GM23248 (cell line): ENCODE data around the gene RNASEH1. TPM values are rescaled to one million over a fixed set of nuclear protein-coding genes. Genes with fewer than 3 reads are reported as not detected.

ENCODE experiments used
- DNase-seq: peaks from one replicate; pipeline ENCODE4 v3.0.0-alpha.2; 2015
- H2AFZ ChIP-seq: fragments of 200-600 bp; sonication (generic); 2 replicates; pipeline ENCODE4 v1.6.1; 2016; ENCODE audit warnings: antibody characterized with exemption
- H3F3A ChIP-seq: fragments of 200-600 bp; sonication (generic); 2 replicates; pipeline ENCODE4 v1.6.1; 2016; ENCODE audit warnings: mild to moderate bottlenecking, antibody characterized with exemption, mixed run types; ENCODE audit not compliant: insufficient read depth
- H3K27ac ChIP-seq: fragments of 200-600 bp; sonication (generic); 2 replicates; pipeline ENCODE4 v1.5.1; 2016; ENCODE audit warnings: mild to moderate bottlenecking
- H3K27me3 ChIP-seq: fragments of 200-600 bp; sonication (generic); replicated peaks from 2 replicates; pipeline ENCODE4 v1.6.1; 2016; ENCODE audit warnings: mild to moderate bottlenecking; ENCODE audit not compliant: insufficient read depth
- H3K36me3 ChIP-seq: fragments of 200-600 bp; sonication (generic); 2 replicates; pipeline ENCODE4 v1.6.1; 2016; ENCODE audit warnings: low read depth, mild to moderate bottlenecking
- H3K4me1 ChIP-seq: fragments of 200-600 bp; sonication (generic); 2 replicates; pipeline ENCODE4 v1.6.1; 2016; ENCODE audit warnings: mild to moderate bottlenecking; ENCODE audit not compliant: insufficient read depth
- H3K4me2 ChIP-seq: fragments of 200-600 bp; sonication (generic); one replicate; pipeline ENCODE4 v1.6.1; 2016; ENCODE audit warnings: mild to moderate bottlenecking; ENCODE audit not compliant: unreplicated experiment
- H3K4me3 ChIP-seq: fragments of 200-600 bp; sonication (generic); 2 replicates; pipeline ENCODE4 v1.5.1; 2016; ENCODE audit warnings: mild to moderate bottlenecking
- H3K79me2 ChIP-seq: fragments of 200-600 bp; sonication (generic); 2 replicates; pipeline ENCODE4 v1.6.1; 2016; ENCODE audit warnings: mild to moderate bottlenecking; ENCODE audit not compliant: insufficient read depth
- H3K9ac ChIP-seq: fragments of 200-600 bp; sonication (generic); 2 replicates; pipeline ENCODE4 v1.6.1; 2016; ENCODE audit warnings: mild to moderate bottlenecking
- H3K9me2 ChIP-seq: fragments of 200-600 bp; sonication (generic); 2 replicates; pipeline ENCODE4 v1.6.1; 2016; ENCODE audit warnings: mixed run types, mild to moderate bottlenecking, moderate library complexity; ENCODE audit not compliant: insufficient read depth
- H3K9me3 ChIP-seq: fragments of 200-600 bp; sonication (generic); one replicate; pipeline ENCODE4 v1.6.1; 2017; ENCODE audit warnings: low read depth
- H4K20me1 ChIP-seq: fragments of 200-600 bp; sonication (generic); 2 replicates; pipeline ENCODE4 v1.6.0; 2016; ENCODE audit not compliant: insufficient read depth
- EZH2 ChIP-seq: fragments of 200-600 bp; sonication (generic); IDR thresholded peaks from 2 replicates; pipeline ENCODE4 v1.6.1; 2018; ENCODE audit warnings: antibody characterized with exemption, mild to moderate bottlenecking; ENCODE audit not compliant: insufficient read depth, poor library complexity, severe bottlenecking
- EZH2phosphoT487 ChIP-seq: fragments of 200-600 bp; sonication (generic); IDR thresholded peaks from 2 replicates; pipeline ENCODE4 v1.6.1; 2018; ENCODE audit warnings: antibody characterized with exemption, moderate library complexity, mild to moderate bottlenecking, low read depth; ENCODE audit not compliant: insufficient read depth
- WGBS, 2 experiments: methylation state at CpG; one replicate each; pipeline ENCODE4 v1.1.6; 2015 to 2017; ENCODE audit warnings: low lambda C conversion rate in 2 of 2, low coverage in 1 of 2; ENCODE audit errors: missing lambda C conversion rate in 2 of 2; 5-methylcytosine and 5-hydroxymethylcytosine counted together
- in situ Hi-C: fragments of 300-500 bp; cut with MboI; formaldehyde crosslinking; loops from 2 replicates; pipeline ENCODE4 v1.15.0; 2020
- polyA plus RNA-seq: library from polyadenylated mRNA; unstranded; fragments of >200 nt; fragmentation: Nextera tagmentation; extraction: Ambion mirVana; gene quantifications from 2 replicates; pipeline ENCODE4 v1.2.1, GENCODE V29; 2016
- total RNA-seq: library from RNA; depleted of rRNA; stranded (reverse); fragments of >200 nt; shearing (Covaris generic); gene quantifications from 2 replicates; pipeline ENCODE4 v1.2.3, GENCODE V29; 2014

Gene RNASEH1
- total and polyA plus RNA-seq, 2 experiments from 2014 or later: 37.4 to 52.4 TPM

GRCh38 chr2:3545788-3546478 lies 12.2 kb downstream of the RNASEH1 start:
- Histone ChIP-seq H3K79me2 (peaks cover 82% of the 10 kb centered on the region), H3K9me2 (no peaks in the 10 kb centered on the region), H2AFZ (no peak overlapping the region), H3K4me2 (no peak overlapping the region), H3K9ac (no peak overlapping the region), H3K36me3 (peaks cover 70% of the 10 kb centered on the region), H3F3A (0 out of 2 replicates have a peak, but pooled peaks cover 8% of the 10 kb centered on the region), H3K27me3 (no peaks in the 10 kb centered on the region), H3K4me3 (no peak overlapping the region), H3K4me1 (no peaks in the 10 kb centered on the region), H3K9me3 (no peaks in the 10 kb centered on the region), H3K27ac (no peak overlapping the region), H4K20me1 (no peaks in the 10 kb centered on the region)
- TF ChIP-seq EZH2phosphoT487 (no peak), EZH2 (no peak)
- 91 to 95% methylated on average over 10 of the region's 10 CpGs for WGBS, 2 experiments
- in situ Hi-C loops: no loop called here
- no peak for DNase-seq

DNA sequence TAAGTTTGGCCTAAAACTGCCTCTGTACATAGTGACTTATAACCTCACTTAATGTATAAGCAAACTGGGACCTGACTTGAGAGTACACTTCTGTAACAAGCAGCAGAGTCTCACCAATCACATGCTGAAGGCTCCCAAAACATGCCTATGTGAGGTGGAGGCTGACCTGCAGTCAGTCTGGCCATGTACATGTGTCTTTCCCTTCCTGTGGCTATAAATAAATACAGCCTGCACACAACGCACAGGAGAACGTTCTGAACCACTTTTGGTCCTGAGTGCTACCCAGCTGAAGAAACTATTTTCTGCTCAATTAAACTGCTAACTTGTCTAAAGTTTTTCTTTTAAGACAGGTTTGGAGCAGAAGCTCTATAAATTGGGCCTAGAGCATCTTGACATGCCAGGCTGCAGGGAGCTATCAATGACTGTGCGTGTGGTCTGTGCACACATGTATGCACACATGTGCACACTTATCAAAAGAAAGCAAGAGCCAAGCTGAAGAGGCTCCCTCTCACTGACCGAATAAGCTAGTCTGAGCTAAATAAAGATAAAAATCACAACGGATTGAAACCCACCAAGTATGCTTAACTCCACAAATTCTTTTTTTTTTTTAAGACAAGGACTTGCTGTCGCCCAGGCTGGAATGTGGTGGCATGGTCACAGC lies 15.0 kb downstream of the RNASEH1 start:
- no peak for DNase-seq
- no peaks in the 10 kb centered on the region for H3K4me1 ChIP-seq
- no peaks in the 10 kb centered on the region for H3K27me3 ChIP-seq
- H3K4me3 ChIP-seq: no peak overlapping the region
- no peaks in the 10 kb centered on the region for H4K20me1 ChIP-seq
- peaks cover 50% of the 10 kb centered on the region for H3K36me3 ChIP-seq
- H2AFZ ChIP-seq: no peak overlapping the region
- H3K27ac ChIP-seq: no peak overlapping the region
- TF ChIP-seq EZH2 (no peak), EZH2phosphoT487 (no peak)
- peaks cover 8% of the 10 kb centered on the region for H3F3A ChIP-seq
- H3K9me3 ChIP-seq: no peaks in the 10 kb centered on the region
- peaks cover 69% of the 10 kb centered on the region for H3K79me2 ChIP-seq
- 71 to 75% methylated on average over 5 to 6 of the region's 6 CpGs for WGBS, 2 experiments
- no peak overlapping the region for H3K9ac ChIP-seq
- no peaks in the 10 kb centered on the region for H3K9me2 ChIP-seq
- no peak overlapping the region for H3K4me2 ChIP-seq
- in situ Hi-C loops: no loop called here

GRCh38 chr2:3542107-3542506 lies 16.0 kb downstream of the RNASEH1 start:
- no peaks in the 10 kb centered on the region for H4K20me1 ChIP-seq
- in situ Hi-C loops: no loop called here
- 91 to 93% methylated on average over 5 of the region's 5 CpGs for WGBS, 2 experiments
- no peaks in the 10 kb centered on the region for H3K9me3 ChIP-seq
- H3K36me3 ChIP-seq: peaks cover 40% of the 10 kb centered on the region
- no peak overlapping the region for H2AFZ ChIP-seq
- no peak for DNase-seq
- TF ChIP-seq EZH2phosphoT487 (no peak), EZH2 (no peak)
- peaks cover 15% of the 10 kb centered on the region for H3F3A ChIP-seq
- H3K4me3 ChIP-seq: no peak overlapping the region
- H3K79me2 ChIP-seq: peaks cover 59% of the 10 kb centered on the region
- no peak overlapping the region for H3K27ac ChIP-seq
- H3K4me1 ChIP-seq: peaks cover under 1% of the 10 kb centered on the region
- H3K27me3 ChIP-seq: no peaks in the 10 kb centered on the region
- H3K4me2 ChIP-seq: no peak overlapping the region
- H3K9ac ChIP-seq: no peak overlapping the region
- no peaks in the 10 kb centered on the region for H3K9me2 ChIP-seq

GRCh38 chr2:3539836-3540235 lies 18.3 kb downstream of the RNASEH1 start:
- Histone ChIP-seq H3K36me3 (peaks cover 19% of the 10 kb centered on the region; the same call in 1 of the 2 replicates), H4K20me1 (no peaks in the 10 kb centered on the region), H3K79me2 (peaks cover 37% of the 10 kb centered on the region), H3K27me3 (no peaks in the 10 kb centered on the region), H3K4me2 (no peak overlapping the region), H2AFZ (no peak overlapping the region), H3K9me2 (no peaks in the 10 kb centered on the region), H3K27ac (no peak overlapping the region), H3K4me1 (peaks cover 15% of the 10 kb centered on the region), H3K9ac (no peak overlapping the region), H3K4me3 (no peak overlapping the region), H3K9me3 (no peaks in the 10 kb centered on the region), H3F3A (peaks cover 32% of the 10 kb centered on the region)
- WGBS, 2 experiments: 92% methylated on average over 9 of the region's 9 CpGs
- no peak for DNase-seq
- in situ Hi-C loops: no loop called here
- TF ChIP-seq EZH2: no peak
- TF ChIP-seq EZH2phosphoT487: no peak
